ENCODE data around the gene SAFB2. TPM values are rescaled to one million over a fixed set of nuclear protein-coding genes. Genes with fewer than 3 reads are reported as not detected.

The SAFB2 gene
- total RNA-seq, 4 donors from 2014 or later, result 11.6 to 47.3 (median 32.1) TPM

- DNase-seq, result no peak
- Histone ChIP-seq H3K9me3 (no peaks in the 10 kb centered on the region), H3K27ac (no peak overlapping the region), H3K4me3 (no peak overlapping the region), H3K4me1 (no peaks in the 10 kb centered on the region), H3K27me3 (peaks cover 0 to 13% (median 0%) of the 10 kb centered on the region in 4 donors), H3K36me3 (no peaks in the 10 kb centered on the region)
- intact Hi-C loops (cut with DNase I), result no loop called here
- TF ChIP-seq POLR2A (IDR thresholded peaks at IDR 0.05) (no peak), CTCF (IDR thresholded peaks at IDR 0.05) (no peak)
- WGBS, 2 donors, result 80 to 83% methylated on average over 4 of the region's 4 CpGs
Measured at GRCh38 chr19:5545984-5546383, 76.6 kb downstream of the SAFB2 start.

GRCh38 chr19:5545051-5545450, 77.5 kb downstream of the SAFB2 start:
- WGBS, 2 donors, result 86 to 92% methylated on average over 5 of the region's 5 CpGs
- Histone ChIP-seq H3K27me3 (peaks cover 0 to 19% (median 0%) of the 10 kb centered on the region in 4 donors), H3K4me1 (no peaks in the 10 kb centered on the region), H3K4me3 (no peak overlapping the region), H3K36me3 (no peaks in the 10 kb centered on the region), H3K9me3 (no peaks in the 10 kb centered on the region), H3K27ac (no peak overlapping the region)
- DNase-seq, result no peak
- intact Hi-C loops (cut with DNase I), result no loop called here
- TF ChIP-seq CTCF (IDR thresholded peaks at IDR 0.05), result no peak
- no peak for TF ChIP-seq POLR2A (IDR thresholded peaks at IDR 0.05)

- intact Hi-C loops (cut with DNase I), result no loop called here
- H3K9me3 ChIP-seq, result no peaks in the 10 kb centered on the region
- DNase-seq, result no peak
- H3K4me1 ChIP-seq, result peaks cover 0 to 10% (median 0%) of the 10 kb centered on the region in 3 donors
- no peaks in the 10 kb centered on the region for H3K36me3 ChIP-seq
- H3K27me3 ChIP-seq, result peaks cover 0 to 42% (median 0%) of the 10 kb centered on the region in 4 donors
- no peak overlapping the region for H3K27ac ChIP-seq
- H3K4me3 ChIP-seq, result no peak overlapping the region
- TF ChIP-seq POLR2A (IDR thresholded peaks at IDR 0.05) (no peak), CTCF (IDR thresholded peaks at IDR 0.05) (no peak)
- 37 to 44% methylated on average over 7 of the region's 8 CpGs for WGBS, 2 donors
Measured at GRCh38 chr19:5542665-5543064, 79.9 kb downstream of the SAFB2 start.

- Histone ChIP-seq H3K27me3 (peaks cover 0 to 51% (median 1%) of the 10 kb centered on the region in 4 donors), H3K9me3 (no peaks in the 10 kb centered on the region), H3K36me3 (no peaks in the 10 kb centered on the region), H3K4me3 (no peak overlapping the region), H3K4me1 (peaks cover 2 to 22% (median 4%) of the 10 kb centered on the region in 3 donors), H3K27ac (no peak overlapping the region)
- no peak for DNase-seq
- 63 to 91% methylated on average over 4 to 6 of the region's 7 CpGs for WGBS, 2 donors
- TF ChIP-seq POLR2A (IDR thresholded peaks at IDR 0.05) (no peak), CTCF (IDR thresholded peaks at IDR 0.05) (no peak)
- intact Hi-C loops (cut with DNase I), result no loop called here
Measured at GRCh38 chr19:5541456-5541855, 81.1 kb downstream of the SAFB2 start.

GRCh38 chr19:5540208-5540607, 82.4 kb downstream of the SAFB2 start:
- Histone ChIP-seq H3K36me3 (no peaks in the 10 kb centered on the region), H3K27ac (no peak overlapping the region), H3K4me1 (peaks cover 4 to 27% (median 8%) of the 10 kb centered on the region in 3 donors), H3K27me3 (peaks cover 0 to 59% (median 1%) of the 10 kb centered on the region in 4 donors), H3K9me3 (peaks cover 0 to 3% (median 3%) of the 10 kb centered on the region in 3 donors), H3K4me3 (no peak overlapping the region)
- no peak for DNase-seq
- WGBS, 2 donors, result 80 to 88% methylated on average over 3 to 9 of the region's 10 CpGs
- intact Hi-C loops (cut with DNase I), result no loop called here
- TF ChIP-seq CTCF (IDR thresholded peaks at IDR 0.05) (no peak), POLR2A (IDR thresholded peaks at IDR 0.05) (no peak)
